CD4-positive, alpha-beta T cell (primary cell): ENCODE results near the gene TPCN1. TPM values are rescaled to one million over a fixed set of nuclear protein-coding genes. Genes with fewer than 3 reads are reported as not detected.

Experiments
- ATAC-seq: fragments of 200-7000 bp; cut with Tn5 transposase; one replicate; pipeline ENCODE4 v1.10.0; 2022; ENCODE audit warnings: mild to moderate bottlenecking; ENCODE audit not compliant: poor library complexity
- CTCF ChIA-PET: fragments of 350-600 bp; sonication (Branson Sonifier 250); formaldehyde crosslinking; loops from one replicate; lab custom pipeline; 2021; ENCODE audit warnings: antibody characterized with exemption, inconsistent platforms; lab: Charles Lee
- POLR2A ChIA-PET: fragments of 350-600 bp; sonication (Branson Sonifier 250); formaldehyde crosslinking; loops from one replicate; lab custom pipeline; 2021; ENCODE audit warnings: antibody characterized with exemption, inconsistent platforms; lab: Charles Lee
- DNase-seq, 14 experiments: peaks; one replicate each; pipeline ENCODE4 v3.0.0-alpha.2; 2013 to 2020; ENCODE audit warnings: mixed read lengths in 2 of 14
- H3K27ac ChIP-seq, 2 donors: one replicate each; pipeline versions ENCODE4 v1.5.1 to v1.7.0; 2013; ENCODE audit warnings: low read length in 2 of 2, low read depth in 1 of 2, mild to moderate bottlenecking in 1 of 2
- H3K27me3 ChIP-seq, 2 experiments: 1 replicate in 1 of 2; 2 replicates in 1 of 2; pipeline versions ENCODE4 v1.6.1 to v1.7.0; 2013; ENCODE audit warnings: low read length in 2 of 2, control low read depth in 1 of 2, mild to moderate bottlenecking in 1 of 2, moderate library complexity in 1 of 2; ENCODE audit not compliant: insufficient read depth in 2 of 2, control insufficient read depth in 1 of 2
- H3K36me3 ChIP-seq: one replicate; pipeline ENCODE4 v1.6.1; 2013; ENCODE audit warnings: low read length, control low read depth; ENCODE audit not compliant: insufficient read depth
- H3K4me1 ChIP-seq: one replicate; pipeline ENCODE4 v1.6.1; 2013; ENCODE audit warnings: low read length, control low read depth; ENCODE audit not compliant: insufficient read depth
- H3K4me3 ChIP-seq: one replicate; pipeline ENCODE4 v1.5.1; 2013; ENCODE audit warnings: mild to moderate bottlenecking, low read length, moderate library complexity
- H3K9me3 ChIP-seq, 2 experiments: 1 replicate in 1 of 2; 2 replicates in 1 of 2; pipeline versions ENCODE4 v1.6.1 to v1.7.0; 2013; ENCODE audit warnings: low read length in 2 of 2, mild to moderate bottlenecking in 2 of 2, control low read depth in 1 of 2, moderate library complexity in 1 of 2; ENCODE audit not compliant: control insufficient read depth in 1 of 2, insufficient read depth in 1 of 2
- H3K27ac Mint-ChIP-seq: one replicate; pipeline ENCODE4 v1.8.0; 2020; ENCODE audit warnings: mixed read lengths
- H3K27me3 Mint-ChIP-seq: one replicate; pipeline ENCODE4 v1.8.0; 2021; ENCODE audit warnings: mixed read lengths
- H3K36me3 Mint-ChIP-seq: one replicate; pipeline ENCODE4 v1.8.0; 2021; ENCODE audit warnings: low read depth, mixed read lengths
- H3K4me1 Mint-ChIP-seq: one replicate; pipeline ENCODE4 v1.8.0; 2021; ENCODE audit warnings: low read depth, mixed read lengths
- H3K4me3 Mint-ChIP-seq: one replicate; pipeline ENCODE4 v1.8.0; 2020; ENCODE audit warnings: mild to moderate bottlenecking, mixed read lengths
- H3K9me3 Mint-ChIP-seq: one replicate; pipeline ENCODE4 v1.8.0; 2020; ENCODE audit warnings: mixed read lengths
- intact Hi-C, 2 experiments: fragments of 100-400 bp; cut with DNase I in 1 of 2; cut with micrococcal nuclease in 1 of 2; formaldehyde crosslinking; loops; one replicate each; pipeline versions ENCODE4 v1.15.1 to v1.9.0; 2023 to 2025; cut with DNase I, micrococcal nuclease
- total RNA-seq, 174 experiments: library from RNA in 2 of 174; stranded (reverse) in 2 of 174; gene quantifications; one replicate each; pipeline ENCODE4 v1.2.3 and lab custom pipeline; 2021 to 2026
- TF ChIP-seq, protein P1 (sequence below): fragments of 200-600 bp; IDR thresholded peaks from one replicate; pipeline ENCODE4 v1.8.0; 2022; ENCODE audit warnings: antibody characterized with exemption, mild to moderate bottlenecking

The TPCN1 gene
- total RNA-seq, 2 experiments from 2014 or later, result 52.4 to 59.7 TPM

GRCh38 chr12:113340061-113340460, 118.8 kb downstream of the TPCN1 start:
- Mint-ChIP-seq H3K27ac (no peak overlapping the region), H3K4me1 (peaks cover 4% of the 10 kb centered on the region), H3K9me3 (no peaks in the 10 kb centered on the region), H3K27me3 (no peaks in the 10 kb centered on the region), H3K36me3 (no peaks in the 10 kb centered on the region), H3K4me3 (no peak overlapping the region)
- DNase-seq, result no peak
- intact Hi-C loops, result no loop called here
- Histone ChIP-seq H3K4me1 (peaks cover 8% of the 10 kb centered on the region), H3K9me3 (no peaks in the 10 kb centered on the region), H3K36me3 (no peaks in the 10 kb centered on the region), H3K27ac (no peak overlapping the region), H3K4me3 (no peak overlapping the region), H3K27me3 (no peaks in the 10 kb centered on the region)
- CTCF ChIA-PET, result no interaction called here
- POLR2A ChIA-PET, result no interaction called here
- TF ChIP-seq, protein P1, sequence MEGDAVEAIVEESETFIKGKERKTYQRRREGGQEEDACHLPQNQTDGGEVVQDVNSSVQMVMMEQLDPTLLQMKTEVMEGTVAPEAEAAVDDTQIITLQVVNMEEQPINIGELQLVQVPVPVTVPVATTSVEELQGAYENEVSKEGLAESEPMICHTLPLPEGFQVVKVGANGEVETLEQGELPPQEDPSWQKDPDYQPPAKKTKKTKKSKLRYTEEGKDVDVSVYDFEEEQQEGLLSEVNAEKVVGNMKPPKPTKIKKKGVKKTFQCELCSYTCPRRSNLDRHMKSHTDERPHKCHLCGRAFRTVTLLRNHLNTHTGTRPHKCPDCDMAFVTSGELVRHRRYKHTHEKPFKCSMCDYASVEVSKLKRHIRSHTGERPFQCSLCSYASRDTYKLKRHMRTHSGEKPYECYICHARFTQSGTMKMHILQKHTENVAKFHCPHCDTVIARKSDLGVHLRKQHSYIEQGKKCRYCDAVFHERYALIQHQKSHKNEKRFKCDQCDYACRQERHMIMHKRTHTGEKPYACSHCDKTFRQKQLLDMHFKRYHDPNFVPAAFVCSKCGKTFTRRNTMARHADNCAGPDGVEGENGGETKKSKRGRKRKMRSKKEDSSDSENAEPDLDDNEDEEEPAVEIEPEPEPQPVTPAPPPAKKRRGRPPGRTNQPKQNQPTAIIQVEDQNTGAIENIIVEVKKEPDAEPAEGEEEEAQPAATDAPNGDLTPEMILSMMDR, result no peak
- no peak for ATAC-seq

DNA sequence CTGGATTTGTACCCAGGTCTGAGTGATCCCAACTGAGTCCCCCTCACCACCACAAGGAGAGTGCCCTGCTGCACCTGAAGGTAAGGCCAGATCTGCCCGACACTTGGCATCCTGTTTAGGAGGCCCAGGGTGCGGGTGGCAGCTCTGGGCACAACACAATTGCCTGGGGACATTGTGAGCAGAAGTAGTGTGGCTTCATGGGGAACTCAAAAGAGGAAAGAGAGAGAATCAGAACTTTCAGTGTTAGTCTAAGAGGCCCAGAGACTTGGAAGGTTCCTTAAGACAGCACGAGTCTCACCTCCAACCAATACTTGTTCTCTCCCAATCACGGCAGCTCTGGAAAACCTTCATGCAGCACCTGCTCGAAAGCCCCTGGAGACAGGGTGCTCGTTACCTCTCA, 120.3 kb downstream of the TPCN1 start:
- H3K36me3 Mint-ChIP-seq, result no peaks in the 10 kb centered on the region
- H3K27ac ChIP-seq, result no peak overlapping the region
- no peaks in the 10 kb centered on the region for H3K36me3 ChIP-seq
- H3K27me3 Mint-ChIP-seq, result no peaks in the 10 kb centered on the region
- no peak overlapping the region for H3K27ac Mint-ChIP-seq
- no peaks in the 10 kb centered on the region for H3K4me1 Mint-ChIP-seq
- no peak overlapping the region for H3K4me3 Mint-ChIP-seq
- no peaks in the 10 kb centered on the region for H3K9me3 ChIP-seq
- TF ChIP-seq, protein P1, result no peak
- intact Hi-C loops, result no loop called here
- no peak overlapping the region for H3K4me3 ChIP-seq
- H3K4me1 ChIP-seq, result no peaks in the 10 kb centered on the region
- no peak for ATAC-seq
- DNase-seq, result no peak
- H3K9me3 Mint-ChIP-seq, result no peaks in the 10 kb centered on the region
- ChIA-PET CTCF (no interaction called here), POLR2A (no interaction called here)
- no peaks in the 10 kb centered on the region for H3K27me3 ChIP-seq

DNA sequence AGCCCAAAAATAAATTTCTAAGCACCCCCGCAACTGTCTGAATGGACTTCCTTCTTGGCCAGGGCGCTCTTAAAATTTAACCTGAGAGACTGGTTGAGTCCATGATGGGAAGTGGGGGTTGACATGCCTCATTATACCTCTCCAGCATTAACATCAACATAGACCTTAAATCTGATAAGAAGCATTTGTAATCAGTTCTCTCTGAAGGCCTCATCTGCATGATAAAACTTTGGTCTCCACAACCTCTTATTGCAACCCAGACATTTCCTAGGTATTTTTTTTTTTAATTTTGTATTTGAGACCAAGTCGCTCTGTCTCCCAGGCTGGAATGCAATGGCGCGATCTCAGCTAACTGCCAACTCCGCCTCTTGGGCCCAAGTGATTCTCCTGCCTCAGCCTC, 124.1 kb downstream of the TPCN1 start:
- Mint-ChIP-seq H3K36me3 (no peaks in the 10 kb centered on the region), H3K4me3 (no peak overlapping the region), H3K9me3 (no peaks in the 10 kb centered on the region), H3K27me3 (no peaks in the 10 kb centered on the region), H3K4me1 (no peaks in the 10 kb centered on the region), H3K27ac (no peak overlapping the region)
- Histone ChIP-seq H3K27ac (no peak overlapping the region), H3K36me3 (no peaks in the 10 kb centered on the region), H3K4me3 (no peak overlapping the region), H3K4me1 (no peaks in the 10 kb centered on the region), H3K27me3 (no peaks in the 10 kb centered on the region), H3K9me3 (no peaks in the 10 kb centered on the region)
- DNase-seq, result no peak
- POLR2A ChIA-PET, result interaction anchor here (0.8 kb wide), 1 partner anchor 8 kb away, joined by 4 read pairs; no protein-coding TSS in a partner anchor
- CTCF ChIA-PET, result no interaction called here
- no peak for ATAC-seq
- TF ChIP-seq, protein P1, result no peak
- intact Hi-C loops, result no loop called here
